GM19025 (cell line): ENCODE results near the gene ZNF649.
"Not testable (repeated sequence)": the region's sequence is repeated elsewhere in the genome, so short reads cannot be mapped to it uniquely, and the experiment has no call there.

ENCODE experiments used
- ATAC-seq: cut with Tn5 transposase; IDR thresholded peaks from one replicate; pipeline ENCODE4 v1.9.1; 2021; ENCODE audit warnings: mild to moderate bottlenecking, low read depth, moderate library complexity; ENCODE audit not compliant: unreplicated experiment

Gene ZNF649

GRCh38 chr19:51904331-51905165 lies at the start of gene ZNF649:
ZNF649 (minus strand) TSS chr19:51905017; CDS start chr19:51900107, 4,910 bp downstream.
- ATAC-seq, result peak; percentile 58

GRCh38 chr19:51948975-51949374 lies 44.2 kb upstream of the ZNF649 start:
- ATAC-seq, result no peak

- ATAC-seq, result no peak
Observed at GRCh38 chr19:51946602-51947001, 41.8 kb upstream of the ZNF649 start.

- ATAC-seq, result no peak
Observed at GRCh38 chr19:51944798-51945552, 40.2 kb upstream of the ZNF649 start.

GRCh38 chr19:51938936-51939335 lies 34.1 kb upstream of the ZNF649 start:
- no peak for ATAC-seq

GRCh38 chr19:51931921-51932320 lies 27.1 kb upstream of the ZNF649 start:
- ATAC-seq, result no peak

GRCh38 chr19:51927859-51928258 lies 23.0 kb upstream of the ZNF649 start:
- ATAC-seq, result no peak

- peak; percentile 82 for ATAC-seq
Observed at GRCh38 chr19:51926784-51927741, 22.2 kb upstream of the ZNF649 start, which contains the start of gene ZNF613. ZNF613 (plus strand) TSS chr19:51927472; CDS start chr19:51936221, 8,749 bp downstream.

- no peak for ATAC-seq
Observed at GRCh38 chr19:51926426-51926783, 21.6 kb upstream of the ZNF649 start.

GRCh38 chr19:51921949-51922348 lies 17.1 kb upstream of the ZNF649 start:
- ATAC-seq, result no peak

- ATAC-seq, result no peak
Observed at GRCh38 chr19:51919606-51920005, 14.8 kb upstream of the ZNF649 start.

GRCh38 chr19:51916167-51916566 lies 11.3 kb upstream of the ZNF649 start:
- no peak for ATAC-seq

- no peak for ATAC-seq
Observed at GRCh38 chr19:51915324-51915867, 10.6 kb upstream of the ZNF649 start.

GRCh38 chr19:51907981-51908380 lies 3.2 kb upstream of the ZNF649 start:
- not testable (repeated sequence) for ATAC-seq

GRCh38 chr19:51906108-51906507 lies 1.3 kb upstream of the ZNF649 start:
- ATAC-seq, result not testable (repeated sequence)

GRCh38 chr19:51905639-51906038 lies 822 bp upstream of the ZNF649 start:
- not testable (repeated sequence) for ATAC-seq

GRCh38 chr19:51905206-51905605 lies 389 bp upstream of the ZNF649 start:
- no peak for ATAC-seq

- no peak for ATAC-seq
Observed at GRCh38 chr19:51903192-51903591, 1.6 kb downstream of the ZNF649 start.

- no peak for ATAC-seq
Observed at GRCh38 chr19:51901860-51902259, 3.0 kb downstream of the ZNF649 start.

GRCh38 chr19:51891193-51891747 lies 13.5 kb downstream of the ZNF649 start:
- ATAC-seq, result no peak
